ENCODE measurements around the gene IRF2BP2.

DNA sequence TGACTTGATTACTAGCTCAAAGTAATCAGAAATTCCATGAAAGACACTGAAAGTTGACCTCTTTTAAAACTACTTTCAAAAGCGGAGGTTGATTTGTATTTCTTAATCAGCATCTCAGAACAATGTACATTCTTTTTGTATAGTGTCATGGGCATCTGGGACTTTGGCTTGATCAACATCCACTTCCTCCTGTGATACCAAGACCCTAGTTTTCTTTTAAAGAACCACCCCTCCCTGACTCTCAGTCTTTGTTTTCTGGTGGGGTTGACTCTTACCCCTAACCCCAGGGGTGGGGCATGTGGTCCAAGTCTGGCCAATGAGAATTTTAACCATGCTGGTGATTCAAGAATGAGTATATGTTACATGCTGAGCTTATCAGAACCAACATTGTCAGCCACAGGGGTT is 21.7 kb upstream of the IRF2BP2 start:
- TF ChIP-seq, protein P1, sequence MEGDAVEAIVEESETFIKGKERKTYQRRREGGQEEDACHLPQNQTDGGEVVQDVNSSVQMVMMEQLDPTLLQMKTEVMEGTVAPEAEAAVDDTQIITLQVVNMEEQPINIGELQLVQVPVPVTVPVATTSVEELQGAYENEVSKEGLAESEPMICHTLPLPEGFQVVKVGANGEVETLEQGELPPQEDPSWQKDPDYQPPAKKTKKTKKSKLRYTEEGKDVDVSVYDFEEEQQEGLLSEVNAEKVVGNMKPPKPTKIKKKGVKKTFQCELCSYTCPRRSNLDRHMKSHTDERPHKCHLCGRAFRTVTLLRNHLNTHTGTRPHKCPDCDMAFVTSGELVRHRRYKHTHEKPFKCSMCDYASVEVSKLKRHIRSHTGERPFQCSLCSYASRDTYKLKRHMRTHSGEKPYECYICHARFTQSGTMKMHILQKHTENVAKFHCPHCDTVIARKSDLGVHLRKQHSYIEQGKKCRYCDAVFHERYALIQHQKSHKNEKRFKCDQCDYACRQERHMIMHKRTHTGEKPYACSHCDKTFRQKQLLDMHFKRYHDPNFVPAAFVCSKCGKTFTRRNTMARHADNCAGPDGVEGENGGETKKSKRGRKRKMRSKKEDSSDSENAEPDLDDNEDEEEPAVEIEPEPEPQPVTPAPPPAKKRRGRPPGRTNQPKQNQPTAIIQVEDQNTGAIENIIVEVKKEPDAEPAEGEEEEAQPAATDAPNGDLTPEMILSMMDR (IDR thresholded peaks at IDR 0.05): no peak
- TF ChIP-seq POLR2A (IDR thresholded peaks at IDR 0.05): no peak

All from testis (tissue), 2 donors.